ENCODE data around the gene TNS1. TPM values are rescaled to one million over a fixed set of nuclear protein-coding genes. Genes with fewer than 3 reads are reported as not detected.

The TNS1 gene
- total RNA-seq, 1 donor from 2014 or later, result 449 TPM

- DNase-seq (ENCODE audit: low spot score), result no peak
Measured at GRCh38 chr2:217837530-217837929, 165.3 kb downstream of the TNS1 start.

- DNase-seq (ENCODE audit: low spot score), result no peak
Measured at GRCh38 chr2:217836901-217837491, 165.8 kb downstream of the TNS1 start.

- no peak for DNase-seq (ENCODE audit: low spot score)
Measured at GRCh38 chr2:217835931-217836891, 166.6 kb downstream of the TNS1 start.

- DNase-seq (ENCODE audit: low spot score), result no peak
Measured at GRCh38 chr2:217834744-217835513, 167.9 kb downstream of the TNS1 start.

GRCh38 chr2:217834057-217834620, 168.7 kb downstream of the TNS1 start:
- no peak for DNase-seq (ENCODE audit: low spot score)

- DNase-seq (ENCODE audit: low spot score), result no peak
Measured at GRCh38 chr2:217833439-217833838, 169.4 kb downstream of the TNS1 start.

- no peak for DNase-seq (ENCODE audit: low spot score)
Measured at GRCh38 chr2:217832987-217833386, 169.8 kb downstream of the TNS1 start.

GRCh38 chr2:217832115-217832514, 170.7 kb downstream of the TNS1 start:
- no peak for DNase-seq (ENCODE audit: low spot score)

- no peak for DNase-seq (ENCODE audit: low spot score)
Measured at GRCh38 chr2:217831306-217831705, 171.5 kb downstream of the TNS1 start.

- no peak for DNase-seq (ENCODE audit: low spot score)
Measured at GRCh38 chr2:217830807-217831206, 172.0 kb downstream of the TNS1 start.

GRCh38 chr2:217830061-217830460, 172.7 kb downstream of the TNS1 start:
- DNase-seq (ENCODE audit: low spot score), result no peak

- DNase-seq (ENCODE audit: low spot score), result no peak
Measured at GRCh38 chr2:217829420-217829819, 173.4 kb downstream of the TNS1 start.

GRCh38 chr2:217828336-217828735, 174.5 kb downstream of the TNS1 start:
- DNase-seq (ENCODE audit: low spot score), result no peak

GRCh38 chr2:217827430-217828201, 175.2 kb downstream of the TNS1 start:
- no peak for DNase-seq (ENCODE audit: low spot score)

- DNase-seq (ENCODE audit: low spot score), result no peak
Measured at GRCh38 chr2:217826991-217827390, 175.8 kb downstream of the TNS1 start.

- DNase-seq (ENCODE audit: low spot score), result no peak
Measured at GRCh38 chr2:217826520-217826919, 176.3 kb downstream of the TNS1 start.

GRCh38 chr2:217825469-217826235, 177.1 kb downstream of the TNS1 start:
- no peak for DNase-seq (ENCODE audit: low spot score)

GRCh38 chr2:217824223-217824622, 178.6 kb downstream of the TNS1 start:
- DNase-seq (ENCODE audit: low spot score), result no peak

GRCh38 chr2:217823626-217824025, 179.2 kb downstream of the TNS1 start:
- DNase-seq (ENCODE audit: low spot score), result no peak

Data from mesenteric fat pad (tissue), 1 donor.